Activated CD4-positive, CD25-positive, alpha-beta regulatory T cell treated with anti-CD3 and anti-CD28 coated beads, Interleukin-2, amount 50 U/mL, for 72 hours (primary cell): ENCODE measurements around the gene PAX5.

Experiments used
- DNase-seq: peaks from one replicate; pipeline ENCODE4 v3.0.0; 2021

The PAX5 gene

GRCh38 chr9:36956908-36957307 is 77.2 kb downstream of the PAX5 start:
- DNase-seq = no peak

- DNase-seq = no peak
Measured at GRCh38 chr9:36950389-36950788, 83.7 kb downstream of the PAX5 start.

GRCh38 chr9:36949466-36949865 is 84.6 kb downstream of the PAX5 start:
- DNase-seq = no peak

GRCh38 chr9:36948051-36948450 is 86.0 kb downstream of the PAX5 start:
- no peak for DNase-seq

- no peak for DNase-seq
Measured at GRCh38 chr9:36946653-36947052, 87.4 kb downstream of the PAX5 start.

- no peak for DNase-seq
Measured at GRCh38 chr9:36945999-36946398, 88.1 kb downstream of the PAX5 start.

GRCh38 chr9:36942891-36943290 is 91.2 kb downstream of the PAX5 start:
- no peak for DNase-seq

DNA sequence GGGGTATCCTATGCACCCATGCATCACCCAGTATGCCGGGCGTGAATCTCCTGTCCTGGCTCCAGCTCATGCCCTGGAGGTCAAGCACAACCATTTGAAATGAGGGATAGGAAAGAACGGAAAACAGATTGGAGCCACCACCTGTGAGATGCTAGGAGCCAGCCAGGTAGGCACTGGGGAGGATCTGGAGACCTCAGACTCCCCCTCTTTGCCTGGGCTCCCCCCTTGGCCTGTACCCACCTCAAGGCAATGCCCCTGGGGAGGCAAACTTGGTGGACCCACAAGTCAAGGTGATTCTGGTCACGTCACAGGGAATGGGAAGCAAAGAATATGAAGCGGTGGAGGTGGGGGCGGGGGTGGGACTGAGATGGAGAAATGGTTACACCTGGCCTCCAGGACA is 92.6 kb downstream of the PAX5 start:
- DNase-seq = no peak

DNA sequence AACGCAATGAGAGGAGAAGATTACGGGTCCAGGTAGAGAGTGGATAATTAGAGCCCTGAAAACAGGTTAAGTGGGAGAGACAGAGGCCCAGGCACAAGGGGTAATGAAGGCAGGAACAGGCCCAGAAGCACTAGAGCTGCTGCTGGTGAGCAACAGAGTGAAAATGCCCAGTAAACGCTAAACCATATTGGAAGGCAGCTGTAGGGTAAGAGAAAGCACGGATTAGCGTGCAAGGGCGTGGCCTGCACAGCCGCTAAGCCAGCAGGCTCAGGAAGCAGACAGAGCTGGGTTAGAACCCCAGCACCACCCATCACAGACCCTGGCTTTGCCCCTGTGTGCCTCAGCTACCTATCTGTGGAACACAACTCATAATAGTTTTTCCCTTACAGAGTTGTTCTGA is 93.2 kb downstream of the PAX5 start:
- no peak for DNase-seq

DNA sequence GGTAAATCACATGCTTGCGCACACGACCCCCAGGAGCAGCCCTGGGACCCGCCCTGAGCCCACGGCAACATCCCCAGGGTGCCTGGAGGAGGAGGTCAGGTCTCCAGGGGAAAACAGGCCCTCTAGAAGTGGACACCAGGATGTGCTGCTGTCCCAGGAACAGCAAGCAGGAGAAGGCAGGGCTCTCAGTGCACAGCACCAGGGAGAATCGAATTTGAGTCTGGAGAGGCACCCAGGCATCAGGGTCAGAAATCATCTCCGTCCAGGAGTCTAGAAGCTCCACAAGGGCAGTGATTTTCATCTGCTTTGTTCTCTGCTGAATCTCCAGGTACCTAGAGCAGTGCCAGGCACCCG is 93.6 kb downstream of the PAX5 start:
- no peak for DNase-seq

DNA sequence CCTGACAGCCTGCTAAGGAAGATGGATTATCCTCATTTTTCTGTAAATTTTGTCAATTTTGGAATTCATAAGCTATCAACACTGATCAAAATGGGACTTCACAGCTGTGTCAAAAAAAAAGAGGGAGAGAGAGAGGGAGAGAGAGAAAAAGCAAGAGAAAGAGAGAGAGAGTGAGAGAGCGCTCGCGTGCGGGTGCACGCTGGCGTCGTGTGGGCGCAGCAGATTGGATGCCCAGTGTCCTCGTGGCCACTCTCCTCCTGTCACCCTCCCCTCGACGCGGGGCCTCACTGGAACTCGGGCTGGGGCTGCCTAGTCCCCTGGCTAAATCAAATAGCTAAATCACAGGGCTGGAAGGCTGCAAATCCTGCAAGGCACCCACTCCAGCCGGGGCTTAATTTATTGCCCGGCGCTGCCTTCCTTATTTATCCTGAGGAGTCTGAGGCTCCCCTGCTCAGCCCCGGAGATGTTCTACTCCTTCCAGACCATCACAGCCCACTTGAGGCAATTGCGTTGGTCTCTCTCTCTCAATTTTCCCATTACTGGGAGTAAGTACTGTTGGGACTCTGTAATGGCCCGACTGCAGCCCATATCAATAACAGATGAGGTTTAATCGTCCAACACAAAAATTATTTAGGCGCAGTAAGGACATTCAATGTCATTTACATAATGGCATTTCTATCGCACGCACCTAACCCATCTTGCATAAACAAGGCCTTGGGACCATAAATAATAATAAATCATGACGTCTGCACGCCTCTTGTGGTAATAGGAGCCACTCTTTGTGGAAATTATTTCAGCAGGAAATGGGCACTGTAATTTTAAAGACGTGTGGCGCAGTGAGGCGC is 94.2 kb downstream of the PAX5 start:
- no peak for DNase-seq

- no peak for DNase-seq
Measured at GRCh38 chr9:36939214-36939613, 94.9 kb downstream of the PAX5 start.

DNA sequence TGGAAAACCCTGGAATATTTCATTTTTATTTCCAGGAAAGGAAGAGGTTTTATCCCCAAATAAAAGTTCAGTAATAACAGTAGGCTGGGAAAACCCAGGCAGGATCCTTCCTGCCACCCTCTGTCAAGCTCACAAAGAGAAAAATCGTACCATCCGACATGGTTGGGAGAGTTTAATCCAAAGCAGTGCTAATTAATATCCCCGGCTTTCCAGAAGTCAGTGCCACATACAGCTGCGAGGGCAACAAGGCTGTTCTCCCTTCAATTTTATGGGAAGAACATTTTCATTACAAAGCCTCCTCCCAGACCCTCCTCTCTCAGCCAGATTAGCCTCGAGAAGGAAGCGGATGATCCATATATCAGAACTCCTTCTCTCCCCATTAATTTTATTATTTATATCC is 95.5 kb downstream of the PAX5 start:
- no peak for DNase-seq

- DNase-seq = no peak
Measured at GRCh38 chr9:36937951-36938350, 96.1 kb downstream of the PAX5 start.

DNA sequence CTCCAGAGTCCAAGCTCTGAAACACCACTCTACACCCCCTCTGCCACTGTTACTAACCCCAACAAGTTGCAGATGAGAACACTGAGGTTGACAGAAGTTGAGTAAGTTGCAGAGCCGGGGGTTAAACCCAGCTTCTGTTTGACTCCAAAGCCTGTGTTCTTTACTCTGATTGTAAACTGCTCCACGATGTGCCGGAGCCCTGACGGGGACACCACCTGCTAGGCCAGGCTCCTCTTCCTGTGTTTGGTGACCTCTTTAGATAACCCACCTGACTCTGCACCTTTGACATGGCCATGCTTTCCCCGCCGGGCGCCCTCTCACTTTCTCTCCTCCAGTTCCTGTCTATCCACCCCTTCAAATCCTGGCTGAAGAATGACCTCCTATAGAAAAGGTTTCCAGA is 96.7 kb downstream of the PAX5 start:
- DNase-seq = no peak

GRCh38 chr9:36936498-36936831 is 97.6 kb downstream of the PAX5 start:
- DNase-seq = no peak

DNA sequence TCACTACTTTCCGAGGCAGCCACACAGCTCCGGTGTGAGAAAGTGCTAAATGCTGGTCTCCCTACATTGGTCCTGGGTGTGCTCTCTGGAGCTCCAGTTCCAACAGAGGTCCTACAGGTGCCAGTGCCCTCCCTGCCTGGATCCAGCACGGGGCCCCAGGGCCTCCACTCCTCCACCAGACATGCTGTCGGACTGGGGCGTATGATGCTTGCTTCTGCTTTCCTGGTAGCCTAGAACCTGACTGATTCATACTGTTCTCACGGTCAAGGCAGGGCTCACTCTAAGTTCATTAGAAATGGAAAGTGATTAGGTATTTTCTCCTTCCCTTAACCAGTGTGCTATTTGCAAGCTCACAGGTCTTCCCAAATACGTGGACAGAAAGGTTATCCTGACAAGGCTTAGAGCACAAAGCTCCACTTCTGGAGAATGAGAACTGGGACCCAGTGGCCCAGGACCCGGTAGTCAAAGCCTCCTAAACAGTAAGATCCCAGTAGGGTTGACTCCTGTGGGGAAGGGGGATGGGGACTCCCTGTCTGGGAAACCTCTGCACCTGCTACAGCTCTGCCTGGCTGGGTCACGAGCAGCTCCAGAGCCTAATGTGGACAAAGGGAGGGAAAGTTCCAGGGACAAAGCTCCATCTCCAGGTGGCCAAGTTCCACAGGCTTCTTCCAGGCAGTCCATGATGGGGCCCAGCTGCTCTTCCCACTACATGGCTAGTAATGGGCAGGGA is 98.1 kb downstream of the PAX5 start:
- no peak for DNase-seq

DNA sequence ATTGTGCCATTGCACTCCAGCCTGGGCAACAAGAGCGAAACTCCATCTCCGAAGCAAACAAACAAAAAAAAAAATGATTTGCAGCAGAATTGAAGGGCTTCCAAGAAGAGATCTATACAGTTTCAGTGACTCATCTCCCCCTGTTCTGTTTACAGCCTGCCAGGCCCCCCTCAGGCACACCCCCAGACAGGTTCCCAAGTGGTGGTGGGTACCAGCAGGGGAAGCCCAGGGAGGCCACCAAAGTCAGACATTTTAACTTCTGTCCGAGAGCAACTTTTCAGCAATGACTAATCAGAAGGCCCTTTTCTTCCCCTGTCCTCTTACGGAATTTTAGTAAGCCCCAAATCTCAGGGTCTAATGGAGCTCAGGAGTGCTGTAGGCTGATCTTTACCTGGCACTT is 98.7 kb downstream of the PAX5 start:
- DNase-seq = no peak

GRCh38 chr9:36934478-36935065 is 99.5 kb downstream of the PAX5 start:
- no peak for DNase-seq

DNA sequence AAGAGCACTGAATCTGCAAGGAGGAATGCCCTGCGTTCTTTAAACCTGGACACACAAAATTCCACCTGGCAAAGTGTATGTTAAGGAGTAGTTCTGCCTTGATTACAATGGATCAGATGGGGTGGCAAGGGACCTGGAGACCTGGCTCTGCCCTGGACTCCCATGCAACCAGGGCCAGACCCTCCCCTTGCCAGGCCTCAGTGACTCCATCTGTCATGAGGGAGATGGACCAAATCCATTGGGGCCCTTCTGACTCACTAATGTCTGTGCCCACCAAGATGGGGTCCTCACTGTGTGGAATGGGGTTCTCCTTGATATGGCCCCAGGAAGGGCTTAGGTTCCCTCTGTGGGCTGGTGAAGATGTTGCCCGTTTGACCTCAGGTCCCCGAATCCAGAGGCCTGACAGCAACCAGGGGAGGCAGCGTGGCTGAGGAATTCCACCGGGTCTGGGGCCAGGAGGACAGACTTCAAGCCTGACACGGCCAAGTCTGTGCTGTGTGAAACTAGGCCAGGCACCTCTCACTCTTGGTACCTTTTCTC is 100.3 kb downstream of the PAX5 start:
- no peak for DNase-seq

DNA sequence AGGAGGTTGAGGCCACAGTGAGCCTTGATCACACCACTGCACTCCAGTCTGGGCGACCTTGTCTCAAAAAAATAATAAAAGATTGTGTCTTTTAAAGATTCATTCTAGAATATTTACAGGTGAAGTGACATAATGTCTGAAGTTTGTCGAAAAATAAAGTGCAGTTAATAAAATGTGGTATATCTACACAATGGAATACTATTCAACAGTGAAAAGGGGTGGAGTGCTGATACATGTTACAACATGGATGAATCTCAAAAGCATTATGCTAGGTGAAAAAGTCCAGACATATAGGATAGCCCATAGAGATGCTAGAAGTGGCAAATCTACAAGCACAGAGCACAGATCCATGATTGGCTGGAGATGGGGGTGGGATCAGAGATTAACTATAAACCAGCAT is 101.9 kb downstream of the PAX5 start:
- no peak for DNase-seq

- no peak for DNase-seq
Measured at GRCh38 chr9:36930941-36931340, 103.1 kb downstream of the PAX5 start.

- DNase-seq = no peak
Measured at GRCh38 chr9:36929350-36929675, 104.8 kb downstream of the PAX5 start.

DNA sequence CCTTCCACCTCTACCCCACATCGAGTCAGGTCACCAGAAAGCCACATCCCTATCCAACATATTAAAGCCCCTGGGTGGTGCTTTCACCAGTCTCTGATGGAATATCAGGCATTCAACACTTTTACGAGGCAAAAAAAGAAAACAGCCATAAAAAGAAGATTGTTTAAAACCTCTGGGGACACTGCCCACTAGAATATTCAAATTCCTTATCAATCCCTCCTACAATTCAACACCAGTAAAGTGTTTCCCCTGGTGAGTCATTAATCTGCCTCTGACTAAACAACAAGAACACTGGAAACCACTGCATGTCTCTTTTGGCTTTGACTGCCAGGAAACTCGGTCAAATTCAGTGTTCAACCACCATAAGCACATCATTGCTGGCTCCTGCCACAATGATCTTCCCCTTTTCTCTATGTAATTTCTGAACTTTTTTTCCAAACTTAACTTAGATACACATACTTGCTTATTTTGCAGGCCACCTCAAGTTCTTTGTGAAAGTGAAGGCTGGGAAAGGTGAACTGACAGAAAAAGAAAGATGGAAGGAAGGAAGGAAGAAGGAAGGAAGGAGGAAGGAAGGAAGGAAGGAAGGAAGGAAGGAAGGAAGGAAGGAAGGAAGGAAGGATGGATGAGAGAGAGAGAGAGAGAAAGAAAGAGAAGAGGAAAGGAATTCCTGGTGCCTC is 105.3 kb downstream of the PAX5 start:
- DNase-seq = no peak
